Hippocampal formation (tissue), 2 donors: Measurements from ENCODE around the gene RFTN1.

Experiments
- DNase-seq, 2 donors: peaks; one replicate each; lab custom pipeline; 2025; lab: John Stamatoyannopoulos, UW

RFTN1 gene

GRCh38 chr3:16513141-16514020, at the start of gene RFTN1:
RFTN1 (minus strand) TSS chr3:16513699; CDS start chr3:16493869, 19,830 bp downstream.
- DNase-seq = no peak

GRCh38 chr3:16559653-16560365, 46.3 kb upstream of the RFTN1 start:
- DNase-seq = no peak

- DNase-seq = no peak
These were observed 40.6 kb upstream of the RFTN1 start for GRCh38 chr3:16554126-16554525.

- DNase-seq = no peak
These were observed 39.3 kb upstream of the RFTN1 start for GRCh38 chr3:16552757-16553156.

GRCh38 chr3:16551342-16551976, 38.0 kb upstream of the RFTN1 start:
- DNase-seq = no peak

GRCh38 chr3:16550676-16551341, 37.3 kb upstream of the RFTN1 start:
- peak; percentile 27 to 56 for DNase-seq

- no peak for DNase-seq
These were observed 36.8 kb upstream of the RFTN1 start for GRCh38 chr3:16550305-16550675.

- no peak for DNase-seq
These were observed 35.2 kb upstream of the RFTN1 start for GRCh38 chr3:16548721-16549120.

GRCh38 chr3:16547561-16548357, 34.3 kb upstream of the RFTN1 start:
- no peak for DNase-seq

GRCh38 chr3:16546186-16547010, 32.9 kb upstream of the RFTN1 start:
- no peak for DNase-seq

- no peak for DNase-seq
These were observed 32.1 kb upstream of the RFTN1 start for GRCh38 chr3:16545413-16546185.

- no peak for DNase-seq
These were observed 29.9 kb upstream of the RFTN1 start for GRCh38 chr3:16543242-16543864.

- no peak for DNase-seq
These were observed 25.0 kb upstream of the RFTN1 start for GRCh38 chr3:16538507-16538906.

- no peak for DNase-seq
These were observed 23.5 kb upstream of the RFTN1 start for GRCh38 chr3:16536996-16537395.

- no peak for DNase-seq
These were observed 22.8 kb upstream of the RFTN1 start for GRCh38 chr3:16536344-16536663.

GRCh38 chr3:16534640-16535262, 21.3 kb upstream of the RFTN1 start:
- no peak for DNase-seq

GRCh38 chr3:16533928-16534574, 20.6 kb upstream of the RFTN1 start:
- DNase-seq = no peak

- DNase-seq = no peak
These were observed 15.8 kb upstream of the RFTN1 start for GRCh38 chr3:16529264-16529663.
